PFSK-1 (cell line): ENCODE results near the gene DGKB.

ENCODE experiments used
- POLR2AphosphoS5 ChIP-seq: IDR thresholded peaks from 2 replicates; pipeline ENCODE4 v1.6.1; 2012; ENCODE audit warnings: low read depth, mild to moderate bottlenecking, control low read depth, low read length, moderate library complexity
- REST ChIP-seq, 2 experiments: IDR thresholded peaks; 2 replicates each; pipeline versions ENCODE4 v1.6.1 to v1.8.0; 2011 to 2012; ENCODE audit warnings: low read depth in 2 of 2, low read length in 2 of 2, control low read depth in 1 of 2, inconsistent platforms in 1 of 2, mild to moderate bottlenecking in 1 of 2, moderate library complexity in 1 of 2; ENCODE audit not compliant: insufficient read depth in 1 of 2
- SIN3A ChIP-seq: IDR thresholded peaks from 2 replicates; pipeline ENCODE4 v1.6.1; 2012; ENCODE audit warnings: mild to moderate bottlenecking, low read length, moderate library complexity, borderline replicate concordance; ENCODE audit not compliant: insufficient read depth
- TAF1 ChIP-seq: IDR thresholded peaks from 2 replicates; pipeline ENCODE4 v1.6.1; 2012; ENCODE audit warnings: low read length, control low read depth, borderline replicate concordance; ENCODE audit not compliant: insufficient read depth

GRCh38 chr7:14179781-14180180, 722.8 kb downstream of the DGKB start:
- TF ChIP-seq SIN3A: no peak
- TF ChIP-seq POLR2AphosphoS5: no peak
- TF ChIP-seq REST (IDR thresholded peaks at IDR 0.05; ENCODE audit: insufficient read depth in 1 of 2, low read depth in 2 of 2, low read length in 2 of 2): no peak
- TF ChIP-seq TAF1: no peak
